Smooth muscle cell of the brain vasculature (primary cell): ENCODE results near the gene SP6.

Source experiments
- DNase-seq: peaks from one replicate; pipeline ENCODE4 v3.0.0-alpha.2; 2012; ENCODE audit warnings: low read depth, low spot score

SP6 gene

DNA sequence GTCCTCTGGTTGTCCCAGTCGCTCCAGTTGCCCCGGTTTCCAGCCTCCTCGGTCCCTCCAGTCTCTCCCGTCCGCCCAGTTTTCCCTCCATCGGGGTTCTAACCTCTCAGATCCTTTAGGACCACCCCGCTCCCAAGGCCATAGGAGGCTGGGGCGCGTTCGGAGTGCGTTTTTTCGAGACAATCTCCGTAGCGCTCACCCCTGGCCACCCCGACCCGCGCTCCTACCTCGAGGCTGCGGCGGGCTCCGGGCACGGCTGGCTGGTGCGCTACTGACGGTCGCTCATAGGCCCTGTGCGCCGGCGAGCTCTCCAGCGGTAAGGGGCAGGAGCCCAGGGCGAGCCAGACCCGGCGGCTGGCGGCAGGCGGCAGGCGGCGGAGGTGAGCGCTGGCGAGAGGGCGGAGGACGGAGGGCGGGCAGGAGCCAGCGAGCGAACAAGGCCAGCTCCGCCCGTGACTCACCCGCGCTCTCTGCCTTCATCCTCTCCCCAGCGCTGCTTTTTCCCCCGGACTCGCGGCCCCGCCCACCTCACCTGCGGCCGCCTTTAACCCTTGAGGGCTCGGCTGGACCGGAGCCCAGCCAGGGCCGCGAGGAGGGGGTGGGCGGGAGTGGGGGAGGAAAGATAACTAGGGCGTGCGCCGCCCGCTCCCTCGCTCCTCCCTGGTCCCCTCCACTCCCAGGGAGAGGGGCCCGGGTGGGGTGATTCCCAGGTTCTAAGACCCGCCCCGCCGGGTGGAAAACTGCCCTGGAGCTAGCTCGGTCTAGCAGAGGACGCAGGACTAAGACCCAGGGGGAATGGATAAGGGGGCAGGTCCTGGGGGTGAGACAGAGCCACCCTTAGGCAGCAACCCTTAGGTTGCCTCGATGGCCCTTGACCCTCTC, at the start of gene SP6:
TSS of gene SP6 (minus strand) at position 472 of the 882 bp plus-strand sequence. CDS start 2,734 bp downstream, outside the sequence.
- DNase-seq = no peak

DNA sequence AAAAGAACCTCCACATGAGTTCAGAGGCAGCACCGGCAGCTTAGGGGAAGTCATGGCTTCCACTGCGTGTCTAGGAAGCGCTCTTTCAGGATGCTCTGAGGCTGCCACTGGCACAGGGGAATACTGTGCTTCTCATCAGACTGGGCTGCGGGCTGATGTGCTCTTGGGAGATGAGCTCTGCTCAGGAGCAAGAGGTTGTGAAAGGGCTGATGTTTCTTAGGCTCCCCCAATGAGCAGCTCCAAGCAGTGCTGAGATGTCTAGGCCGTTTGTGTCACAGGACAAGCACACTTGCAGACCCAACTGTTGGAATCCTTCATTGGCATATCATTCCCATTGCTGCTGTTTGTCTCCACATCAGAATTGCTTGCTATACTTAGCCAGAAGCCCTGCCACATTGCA, 48.7 kb upstream of the SP6 start:
- DNase-seq = no peak

DNA sequence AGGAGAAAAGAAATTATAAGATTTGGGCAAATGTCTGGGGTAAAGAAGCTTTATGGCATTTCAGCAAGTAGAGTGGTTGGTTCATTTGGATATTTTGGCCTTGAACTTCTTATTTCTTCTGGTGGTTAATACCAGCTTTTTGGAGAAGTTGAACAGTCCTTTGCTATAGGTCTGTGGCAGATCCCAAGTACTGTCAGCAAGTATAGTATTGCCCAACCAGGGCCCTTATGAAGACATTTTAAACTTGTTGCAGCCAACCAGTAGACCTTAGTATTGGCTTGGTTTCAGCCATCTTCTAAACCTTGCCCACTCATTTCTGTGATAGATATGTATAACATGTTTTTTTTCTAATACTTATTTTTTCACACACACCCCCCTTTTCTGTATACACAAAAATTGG, 47.3 kb upstream of the SP6 start:
- DNase-seq = no peak

DNA sequence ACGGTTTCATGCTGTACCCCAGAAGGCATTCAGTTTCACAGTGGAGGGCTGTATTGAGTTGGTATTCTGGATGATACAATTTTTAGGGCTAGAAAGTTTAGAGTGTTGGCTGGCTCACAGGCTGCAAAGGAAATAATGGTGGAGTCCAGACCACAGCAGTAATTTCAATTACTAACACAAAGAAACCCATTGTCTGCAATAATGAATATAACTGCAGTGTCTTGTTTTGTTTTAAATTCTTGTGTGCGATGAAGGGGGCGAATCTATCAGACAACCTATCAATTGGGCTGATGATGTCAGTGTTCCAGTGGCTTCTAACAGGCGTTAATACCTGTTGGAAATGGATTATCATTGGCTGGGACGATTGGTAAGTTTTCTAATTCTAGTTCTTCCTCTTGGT, 46.6 kb upstream of the SP6 start:
- DNase-seq = no peak

DNA sequence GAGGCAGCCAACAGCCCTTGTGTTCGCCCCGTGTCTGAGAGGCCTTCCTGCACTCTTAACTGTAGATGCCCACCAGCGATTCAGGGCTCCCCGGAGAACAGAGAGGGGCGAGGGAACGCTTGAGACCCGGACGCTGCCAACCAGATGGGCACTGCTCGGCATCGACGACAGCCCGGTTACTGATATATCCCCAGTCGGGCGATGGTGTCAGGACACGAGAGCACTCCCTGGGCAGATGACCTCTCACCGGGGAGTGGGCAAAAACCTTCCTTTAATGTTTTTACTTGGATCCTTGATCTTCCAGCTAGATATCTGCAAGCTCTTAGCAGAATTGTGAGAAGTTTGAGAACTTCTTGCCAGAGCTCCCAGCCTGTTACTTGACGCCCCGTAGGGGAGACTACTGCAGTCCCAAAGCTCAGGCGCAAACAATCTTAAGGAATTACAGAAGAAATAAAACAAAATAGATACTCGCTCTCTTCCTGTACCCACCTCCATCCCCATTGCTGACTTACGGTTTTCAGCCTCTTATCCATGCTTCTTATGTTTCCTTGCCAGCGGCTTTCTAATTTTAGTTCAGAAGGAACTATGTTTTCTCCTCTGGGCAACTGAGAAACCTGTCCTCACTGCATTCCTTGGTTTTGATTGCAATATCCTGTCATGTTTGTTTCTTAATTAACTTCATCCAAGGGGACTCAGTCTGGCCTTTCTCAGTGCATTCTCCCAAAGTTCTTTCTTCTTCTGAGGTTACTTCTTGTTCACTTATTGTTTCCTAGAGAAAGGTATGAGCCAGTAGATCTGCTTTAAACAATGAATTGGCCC, 45.9 kb upstream of the SP6 start:
- peak; percentile 24 for DNase-seq

DNA sequence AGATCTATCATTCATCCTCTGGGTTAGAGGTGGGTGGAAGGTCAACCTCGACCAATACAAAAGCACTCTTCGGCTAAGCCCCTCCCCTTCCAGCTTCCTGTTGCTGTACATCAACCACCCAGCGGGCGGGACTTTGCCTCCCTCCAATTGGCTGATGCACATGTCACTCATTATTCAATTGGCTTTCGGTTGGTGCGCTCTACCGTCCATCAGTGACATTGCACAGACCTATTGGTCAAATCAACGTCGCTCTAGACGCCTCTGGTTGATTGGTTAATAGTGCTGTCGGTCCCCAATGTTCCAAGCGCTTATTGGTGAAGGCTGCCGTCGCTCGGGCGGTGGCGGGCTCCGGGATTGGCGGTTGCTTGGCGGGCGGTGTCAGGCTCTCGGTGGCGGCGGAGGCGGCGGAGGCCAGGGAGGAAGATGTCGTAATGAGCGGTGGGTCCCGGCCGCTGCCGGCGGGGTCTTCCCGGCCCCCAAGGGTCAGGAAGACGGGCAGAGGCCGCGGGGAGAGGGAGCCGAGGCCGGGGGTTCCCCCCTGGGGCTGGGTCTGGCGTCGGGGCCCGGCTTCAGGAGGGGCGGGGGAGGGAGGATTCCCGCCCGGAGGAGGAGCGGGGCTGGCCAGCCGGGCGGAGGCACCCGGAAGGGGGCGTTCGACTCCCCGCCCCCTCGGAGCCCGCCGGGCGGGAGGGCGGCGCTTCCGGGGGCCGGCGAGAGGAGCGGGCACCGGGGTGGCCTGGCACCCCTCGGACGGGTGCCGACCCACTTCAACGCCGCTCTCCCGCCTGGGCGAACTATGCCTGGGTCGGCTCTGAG, 45.1 kb upstream of the SP6 start, which contains the start of gene SP2:
TSS of gene SP2 (plus strand) at position 381 of the 816 bp plus-strand sequence. CDS start at position 432, 51 bp downstream.
- peak; percentile 100 for DNase-seq

DNA sequence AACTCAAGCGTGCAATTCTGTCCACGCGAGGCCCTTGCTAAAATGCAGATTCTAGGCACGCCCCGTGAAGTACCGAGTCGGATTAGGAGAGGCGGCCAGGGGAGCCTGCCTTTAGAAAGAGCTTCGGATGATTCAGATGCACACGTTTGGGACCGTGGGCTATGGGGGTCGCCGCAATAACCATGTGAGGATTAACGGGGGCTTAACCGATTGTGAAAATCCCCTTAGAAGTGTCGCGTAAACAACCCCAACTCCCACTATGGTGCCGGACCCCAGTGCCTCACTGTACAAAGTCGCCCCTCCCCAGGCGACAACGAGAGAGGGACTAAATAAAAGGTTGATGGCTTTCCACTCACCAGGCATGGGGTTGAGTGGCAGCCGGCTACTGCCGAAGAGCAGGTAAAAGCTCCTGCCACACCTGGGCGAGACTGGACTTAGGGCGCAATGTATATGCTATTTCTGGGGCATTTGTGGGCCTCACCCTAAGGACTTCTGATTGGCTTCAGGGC, 44.4 kb upstream of the SP6 start:
- DNase-seq = no peak

DNA sequence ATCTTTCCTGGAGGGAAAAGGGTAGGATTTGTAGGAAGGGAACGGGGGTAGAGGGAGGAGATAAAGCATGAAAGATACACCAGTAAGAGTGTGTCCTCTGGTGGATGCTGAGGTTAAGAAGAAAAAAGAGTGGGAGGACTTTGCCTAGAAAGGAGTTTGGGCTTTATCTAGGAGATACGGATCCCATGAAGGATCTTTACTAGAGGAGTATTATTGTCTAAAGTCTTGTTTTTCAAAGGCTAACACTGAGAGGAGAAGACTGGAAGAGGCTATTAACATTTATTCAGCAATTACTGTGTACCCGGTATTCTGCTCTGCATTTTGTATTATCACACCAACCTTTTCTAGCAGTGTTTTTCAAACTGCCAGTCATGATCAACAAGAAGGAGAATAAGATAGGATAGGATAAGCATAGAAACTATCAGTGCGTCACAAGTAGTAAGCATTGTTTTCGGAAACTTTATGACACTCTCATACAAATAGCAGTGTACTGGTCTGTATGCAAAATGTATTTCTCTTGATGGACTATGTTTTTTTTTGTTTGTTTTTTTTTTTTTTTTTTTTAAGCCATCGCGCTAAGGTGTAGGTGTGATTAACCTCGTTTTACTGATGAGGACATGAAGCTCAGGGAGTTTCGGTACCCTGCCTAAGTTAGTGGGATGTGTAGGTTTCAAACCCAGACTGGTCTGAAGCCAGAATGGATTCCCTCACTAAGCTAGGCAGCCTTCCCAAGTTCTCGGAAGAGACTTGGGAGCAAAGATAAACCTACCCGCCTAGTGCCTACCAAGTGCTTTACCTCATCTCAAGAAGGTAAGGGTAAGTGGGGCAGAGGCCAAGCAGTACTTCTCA, 43.8 kb upstream of the SP6 start:
- DNase-seq = no peak

DNA sequence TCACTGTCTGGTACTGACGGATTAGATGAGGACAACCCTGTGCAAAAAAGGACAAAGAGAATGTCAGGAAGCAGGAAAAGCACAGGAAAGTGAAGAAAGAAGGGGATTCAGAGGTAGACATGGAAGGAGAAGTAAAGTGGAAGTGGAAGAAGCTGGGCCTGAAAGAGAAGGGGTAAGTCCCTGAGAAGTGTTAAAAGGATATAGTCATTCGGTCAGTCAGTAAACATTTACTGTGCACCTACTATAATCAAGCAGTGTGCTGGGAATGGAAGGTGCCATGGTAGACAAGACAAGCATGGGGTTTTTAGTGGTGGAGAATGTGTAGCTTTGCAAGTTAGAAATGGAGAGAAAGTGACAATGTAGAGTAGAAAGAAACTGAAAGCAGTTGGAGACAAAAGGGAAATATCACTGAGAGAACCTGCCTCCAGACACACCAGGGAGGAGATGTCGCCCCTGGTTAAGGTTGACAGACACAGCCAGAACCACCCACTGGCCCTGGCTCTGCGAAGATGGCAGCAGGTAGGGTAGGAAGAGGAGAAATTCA, 40.7 kb upstream of the SP6 start:
- DNase-seq = no peak

DNA sequence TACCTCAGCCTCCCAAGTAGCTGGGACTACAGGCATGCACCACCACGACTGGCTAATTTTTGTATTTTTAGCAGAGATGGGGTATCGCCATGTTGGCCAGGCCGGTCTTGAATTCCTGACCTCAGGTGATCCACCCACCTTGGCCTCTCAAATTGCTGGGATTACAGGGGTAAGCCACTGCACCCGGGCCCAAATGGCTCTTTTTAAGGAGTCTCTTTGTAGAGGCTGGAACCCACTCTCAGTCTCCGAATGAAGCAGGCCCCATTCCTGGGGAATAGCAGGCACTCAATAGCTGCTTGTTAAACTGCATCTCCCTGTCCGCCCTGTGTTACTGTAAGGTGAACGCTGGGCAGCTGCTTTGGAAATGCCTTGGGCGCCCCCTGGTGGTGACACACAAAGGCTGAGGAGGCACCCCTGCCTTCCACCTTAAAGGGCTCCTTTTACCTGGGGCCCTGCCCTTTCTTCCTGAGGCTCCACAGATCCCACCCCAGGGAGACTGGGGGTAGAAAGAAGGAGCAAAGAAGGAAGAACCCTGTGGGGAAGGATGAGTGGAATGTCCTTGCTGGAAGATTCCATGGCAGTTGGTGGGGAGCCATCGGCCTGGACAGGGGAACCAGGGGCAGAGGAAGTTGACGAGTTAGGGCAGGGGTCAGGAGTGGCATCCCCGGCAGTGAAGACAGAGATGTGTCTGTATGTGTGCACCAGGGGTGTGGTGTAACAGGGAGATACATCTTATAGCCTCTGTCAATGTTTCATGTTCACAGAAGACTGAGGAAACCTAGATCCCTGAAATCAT, 39.0 kb upstream of the SP6 start:
- peak; percentile 49 for DNase-seq

DNA sequence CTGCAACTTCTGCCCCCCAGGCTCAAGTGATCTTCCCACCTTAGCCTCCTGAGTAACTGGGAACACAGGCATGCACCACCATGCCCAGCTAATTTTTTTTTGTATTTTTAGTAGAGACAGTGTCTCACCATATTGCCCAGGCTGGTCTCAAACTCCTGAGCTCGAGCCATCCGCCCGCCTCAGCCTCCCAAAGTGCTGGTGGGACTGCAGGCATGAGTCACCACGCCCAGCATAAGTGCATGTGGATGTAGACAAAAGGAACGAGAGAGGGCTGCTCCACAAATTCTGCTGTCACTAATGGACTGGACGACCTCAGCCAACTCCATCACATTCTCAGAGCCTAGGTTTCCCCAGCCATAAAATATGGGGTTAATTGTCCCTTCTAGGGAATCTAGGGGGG, 37.3 kb upstream of the SP6 start:
- DNase-seq = no peak

DNA sequence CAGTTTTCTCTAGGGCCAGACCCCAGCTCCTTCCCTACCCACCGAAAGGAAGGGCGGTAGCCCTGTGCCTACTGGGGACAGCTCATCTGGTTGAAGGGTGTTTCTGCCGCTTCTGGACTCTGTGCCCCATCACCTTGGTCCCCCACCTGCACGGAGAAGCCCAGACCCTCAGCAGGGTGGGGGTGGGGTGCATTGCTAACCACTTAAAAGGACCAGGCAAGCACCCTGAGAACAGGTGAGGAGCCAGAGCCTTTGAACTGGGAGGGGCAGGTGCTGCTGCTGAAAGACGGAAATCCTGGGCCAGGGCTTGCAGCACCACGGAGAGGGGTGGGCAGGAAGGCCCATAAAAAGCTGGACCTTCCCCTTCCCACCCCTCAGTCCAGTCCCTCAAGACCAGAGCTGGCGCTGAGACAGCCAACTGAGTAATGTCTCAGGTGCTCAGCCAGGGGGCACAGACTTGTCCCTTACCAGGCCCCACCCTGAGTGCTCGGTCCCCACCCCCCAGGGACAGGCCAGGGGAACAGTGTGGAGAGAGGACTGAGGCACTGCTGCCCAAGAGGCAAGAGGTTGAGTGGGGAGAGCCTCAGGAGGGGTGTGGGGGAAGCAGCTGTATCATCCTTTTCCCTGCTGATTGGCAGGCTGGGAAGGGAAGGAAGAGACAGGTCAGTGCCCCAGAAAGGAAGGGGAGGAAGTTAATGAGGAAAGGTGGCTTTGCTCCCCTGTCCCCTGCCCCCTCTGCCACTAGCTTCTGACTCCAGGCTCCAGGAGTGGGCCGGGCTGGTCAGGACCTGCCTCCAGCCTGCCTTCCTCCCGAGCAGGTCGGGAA, 34.2 kb upstream of the SP6 start:
- DNase-seq = no peak

DNA sequence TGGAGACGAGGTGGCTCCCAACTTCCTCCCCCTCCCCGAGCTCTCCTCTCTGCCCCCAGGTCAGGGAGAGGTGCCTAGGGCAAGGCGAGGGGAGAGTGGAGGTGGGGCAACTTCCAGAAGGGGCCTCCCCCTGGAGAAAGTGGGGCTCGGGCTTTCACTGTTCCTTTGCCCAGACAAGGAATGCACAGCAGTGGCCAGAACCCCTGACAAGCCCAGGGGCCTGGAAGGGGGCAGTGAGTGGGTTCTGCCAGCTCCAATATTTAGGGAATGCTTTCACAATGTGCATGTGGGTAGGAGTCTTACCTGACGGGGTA, 33.4 kb upstream of the SP6 start:
- DNase-seq = no peak

DNA sequence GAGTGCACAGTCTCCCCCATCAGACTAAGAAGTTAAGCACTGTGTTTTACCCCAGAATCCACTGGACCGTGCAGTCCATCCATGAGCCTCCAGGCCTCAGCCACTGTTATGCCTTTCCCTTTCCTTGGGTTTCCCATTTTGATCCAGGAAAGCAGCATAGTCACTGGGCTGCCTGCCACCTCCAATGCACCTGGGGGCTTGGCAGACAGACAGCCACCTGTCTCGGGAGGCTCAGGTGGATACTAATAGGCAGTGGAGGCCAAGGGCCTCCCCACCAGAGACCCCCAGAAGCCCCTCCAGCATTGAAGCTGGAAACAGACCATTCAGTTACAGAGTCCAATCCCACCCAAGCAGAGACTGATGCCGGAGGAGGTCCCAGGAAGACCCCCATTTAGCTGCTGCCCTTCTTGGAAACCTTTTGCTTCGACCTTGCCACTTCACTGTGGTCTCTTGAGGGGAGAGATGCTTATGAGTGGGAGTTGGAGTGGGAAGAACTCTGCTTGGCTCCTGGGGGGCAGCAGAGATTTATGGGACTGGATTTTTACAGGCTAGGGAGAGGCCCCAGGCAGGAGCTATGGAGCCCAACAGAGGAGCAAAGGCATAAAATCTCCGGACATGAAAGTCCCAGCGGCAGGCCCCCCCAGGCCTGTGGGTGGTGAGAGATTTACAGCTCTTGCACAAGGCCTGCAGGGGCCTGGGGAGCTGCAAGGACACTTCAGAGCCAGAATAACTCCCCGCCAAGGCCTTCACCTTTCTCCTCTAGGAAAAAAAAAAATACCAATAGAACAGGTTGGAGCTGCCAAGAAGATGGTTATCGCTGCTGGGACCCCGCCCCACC, 32.8 kb upstream of the SP6 start:
- no peak for DNase-seq

DNA sequence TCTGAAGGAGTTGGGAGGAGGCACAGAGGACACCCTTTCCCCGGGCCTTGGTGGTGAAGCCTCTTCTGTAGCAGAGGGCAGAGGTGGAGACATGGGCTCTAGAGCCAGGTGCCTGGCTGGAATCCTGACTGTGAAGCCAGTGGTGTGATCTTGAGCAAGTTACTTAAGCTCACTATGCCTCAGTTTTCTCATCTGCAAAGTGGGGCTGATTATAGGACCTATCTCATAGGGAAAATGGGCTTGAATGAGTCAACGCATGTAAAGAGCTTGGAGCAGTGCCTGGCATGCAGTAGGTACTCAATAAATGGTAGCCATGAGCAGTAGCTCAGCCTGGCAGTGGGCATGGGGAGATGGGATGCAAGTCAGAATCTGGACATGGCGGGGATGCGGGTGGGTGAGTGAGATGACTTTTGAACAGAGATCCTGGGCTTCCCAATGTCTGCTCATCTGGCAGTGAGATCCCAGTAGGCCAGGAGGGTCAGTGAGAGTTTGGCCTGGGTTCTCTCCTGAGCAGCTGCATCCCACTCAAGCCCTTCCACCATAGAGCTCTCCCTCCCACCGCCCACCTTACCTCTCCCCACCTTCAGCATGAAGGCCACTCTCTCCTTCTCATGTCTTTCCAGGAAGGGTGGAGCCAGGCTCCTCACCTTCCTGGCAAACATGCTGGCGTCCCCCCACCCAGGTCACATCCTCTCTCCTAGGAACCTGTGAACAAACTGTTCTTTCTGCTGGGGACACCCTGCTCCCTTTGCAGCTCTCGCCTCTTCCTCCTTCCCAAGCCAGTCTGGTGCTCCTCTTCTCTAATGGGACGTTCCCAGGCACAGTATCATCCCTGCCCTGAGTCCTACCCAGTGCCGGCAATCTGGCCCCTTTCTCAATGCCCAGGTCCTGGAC, 32.0 kb upstream of the SP6 start:
- DNase-seq = no peak

DNA sequence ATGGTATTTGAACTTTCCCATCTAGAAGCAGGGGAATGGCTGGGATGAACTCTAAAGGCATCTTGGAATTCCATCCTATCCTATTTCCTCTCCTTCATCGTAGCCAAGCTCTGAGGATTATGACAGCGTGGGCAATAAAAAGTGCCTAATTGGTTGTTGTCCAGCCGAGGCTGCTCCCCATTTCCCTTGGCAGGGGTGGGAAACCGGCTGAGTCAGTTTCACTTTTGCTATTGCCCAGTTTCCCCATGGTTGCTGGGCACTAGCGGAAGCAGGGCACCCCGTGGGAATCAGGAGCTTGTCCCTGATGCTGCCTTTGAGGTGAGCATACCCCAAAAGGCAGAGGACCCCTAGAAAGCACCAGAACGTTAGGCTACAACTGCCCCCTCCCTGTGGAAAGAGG, 31.3 kb upstream of the SP6 start:
- DNase-seq = no peak
